Activated CD8-positive, alpha-beta memory T cell treated with anti-CD3 and anti-CD28 coated beads, Interleukin-2, amount 10 ng/mL, durations not matched to agents 7 days and 5 days (primary cell): ENCODE results near the gene MUC5AC. TPM values are rescaled to one million over a fixed set of nuclear protein-coding genes. Genes with fewer than 3 reads are reported as not detected.

Source experiments
- ATAC-seq: fragments of 150-1000 bp; cut with Tn5 transposase; one replicate; pipeline ENCODE4 v1.10.0; 2021; ENCODE audit warnings: moderate library complexity
- CTCF ChIA-PET: fragments of 350-600 bp; sonication (Branson Sonifier 250); formaldehyde crosslinking; loops from one replicate; lab custom pipeline; 2021; ENCODE audit warnings: antibody characterized with exemption; lab: Charles Lee
- DNase-seq: peaks from one replicate; pipeline ENCODE4 v3.0.0-alpha.2; 2020
- H3K27ac Mint-ChIP-seq: one replicate; pipeline ENCODE4 v1.8.0; 2021; ENCODE audit warnings: mild to moderate bottlenecking, mixed read lengths
- H3K27me3 Mint-ChIP-seq: one replicate; pipeline ENCODE4 v1.8.0; 2021; ENCODE audit warnings: mixed read lengths
- H3K36me3 Mint-ChIP-seq: one replicate; pipeline ENCODE4 v1.8.0; 2021; ENCODE audit warnings: mild to moderate bottlenecking, mixed read lengths
- H3K4me1 Mint-ChIP-seq: one replicate; pipeline ENCODE4 v1.8.0; 2021; ENCODE audit warnings: mixed read lengths
- H3K4me3 Mint-ChIP-seq: one replicate; pipeline ENCODE4 v1.8.0; 2021; ENCODE audit warnings: mild to moderate bottlenecking, moderate library complexity, mixed read lengths
- H3K9me3 Mint-ChIP-seq: one replicate; pipeline ENCODE4 v1.8.0; 2022; ENCODE audit warnings: low read depth, mixed read lengths
- total RNA-seq, 2 experiments: library from RNA; stranded (reverse); gene quantifications; one replicate each; pipeline ENCODE4 v1.2.3, GENCODE V29; 2021

Gene MUC5AC
- total RNA-seq, 2 experiments from 2014 or later: not detected

GRCh38 chr11:1220941-1221721 is 63.4 kb downstream of the MUC5AC start:
- Mint-ChIP-seq H3K4me1 (no peaks in the 10 kb centered on the region), H3K4me3 (no peak overlapping the region), H3K27ac (no peak overlapping the region), H3K9me3 (no peaks in the 10 kb centered on the region), H3K36me3 (no peaks in the 10 kb centered on the region), H3K27me3 (no peaks in the 10 kb centered on the region)
- ATAC-seq (no peak), DNase-seq (no peak)
- CTCF ChIA-PET: no interaction called here

GRCh38 chr11:1221848-1222311 is 64.1 kb downstream of the MUC5AC start:
- ATAC-seq: no peak
- Mint-ChIP-seq H3K27ac (no peak overlapping the region), H3K9me3 (no peaks in the 10 kb centered on the region), H3K27me3 (no peaks in the 10 kb centered on the region), H3K36me3 (no peaks in the 10 kb centered on the region), H3K4me1 (no peaks in the 10 kb centered on the region), H3K4me3 (no peak overlapping the region)
- no peak for DNase-seq
- CTCF ChIA-PET: no interaction called here

GRCh38 chr11:1222491-1223345 is 65.0 kb downstream of the MUC5AC start, which contains the start of gene MUC5B:
Gene MUC5B, plus strand, starts transcription at chr11:1223066. Its CDS starts 58 bp downstream, at chr11:1223124.
- Mint-ChIP-seq H3K27me3 (no peaks in the 10 kb centered on the region), H3K27ac (no peak within 1 kb of the TSS), H3K9me3 (no peaks in the 10 kb centered on the region), H3K36me3 (no peaks in the 10 kb centered on the region), H3K4me3 (no peak within 1 kb of the TSS), H3K4me1 (no peaks in the 10 kb centered on the region)
- ATAC-seq (no peak), DNase-seq (no peak)
- CTCF ChIA-PET: no interaction called here

GRCh38 chr11:1223346-1224110 is 65.8 kb downstream of the MUC5AC start:
- H3K4me1 Mint-ChIP-seq: no peaks in the 10 kb centered on the region
- ATAC-seq: no peak
- CTCF ChIA-PET: no interaction called here
- no peak for DNase-seq
- no peaks in the 10 kb centered on the region for H3K9me3 Mint-ChIP-seq
- H3K27me3 Mint-ChIP-seq: no peaks in the 10 kb centered on the region
- no peak overlapping the region for H3K27ac Mint-ChIP-seq
- no peak overlapping the region for H3K4me3 Mint-ChIP-seq
- no peaks in the 10 kb centered on the region for H3K36me3 Mint-ChIP-seq

- Mint-ChIP-seq H3K4me1 (no peaks in the 10 kb centered on the region), H3K27me3 (no peaks in the 10 kb centered on the region), H3K36me3 (no peaks in the 10 kb centered on the region), H3K4me3 (no peak overlapping the region), H3K9me3 (no peaks in the 10 kb centered on the region), H3K27ac (no peak overlapping the region)
- ATAC-seq (no peak), DNase-seq (no peak)
- CTCF ChIA-PET: no interaction called here
Observed at GRCh38 chr11:1224111-1224490, 66.3 kb downstream of the MUC5AC start.

- CTCF ChIA-PET: interaction anchor here (0.9 to 1.3 kb wide), 2 partner anchors 20 to 370 kb away, joined by 3 read pairs; no protein-coding TSS in a partner anchor
- ATAC-seq (no peak), DNase-seq (no peak)
- no peaks in the 10 kb centered on the region for H3K36me3 Mint-ChIP-seq
- H3K27ac Mint-ChIP-seq: no peak overlapping the region
- no peak overlapping the region for H3K4me3 Mint-ChIP-seq
- H3K9me3 Mint-ChIP-seq: no peaks in the 10 kb centered on the region
- no peaks in the 10 kb centered on the region for H3K4me1 Mint-ChIP-seq
- no peaks in the 10 kb centered on the region for H3K27me3 Mint-ChIP-seq
Observed at GRCh38 chr11:1224491-1225385, 67.0 kb downstream of the MUC5AC start.

- Mint-ChIP-seq H3K4me1 (no peaks in the 10 kb centered on the region), H3K27me3 (no peaks in the 10 kb centered on the region), H3K27ac (no peak overlapping the region), H3K4me3 (no peak overlapping the region), H3K36me3 (no peaks in the 10 kb centered on the region), H3K9me3 (no peaks in the 10 kb centered on the region)
- ATAC-seq: no peak
- DNase-seq: no peak
- CTCF ChIA-PET: interaction anchor here (0.9 to 1.3 kb wide), 2 partner anchors 21 to 369 kb away, joined by 3 read pairs; no protein-coding TSS in a partner anchor
Observed at GRCh38 chr11:1225386-1226225, 67.9 kb downstream of the MUC5AC start.

GRCh38 chr11:1226226-1226985 is 68.7 kb downstream of the MUC5AC start:
- Mint-ChIP-seq H3K4me1 (no peaks in the 10 kb centered on the region), H3K36me3 (no peaks in the 10 kb centered on the region), H3K9me3 (no peaks in the 10 kb centered on the region), H3K4me3 (no peak overlapping the region), H3K27me3 (no peaks in the 10 kb centered on the region), H3K27ac (no peak overlapping the region)
- CTCF ChIA-PET: no interaction called here
- DNase-seq (no peak), ATAC-seq (no peak)

GRCh38 chr11:1226986-1227550 is 69.3 kb downstream of the MUC5AC start:
- DNase-seq: no peak
- no peaks in the 10 kb centered on the region for H3K36me3 Mint-ChIP-seq
- no peak overlapping the region for H3K27ac Mint-ChIP-seq
- H3K4me1 Mint-ChIP-seq: no peaks in the 10 kb centered on the region
- H3K4me3 Mint-ChIP-seq: no peak overlapping the region
- H3K27me3 Mint-ChIP-seq: no peaks in the 10 kb centered on the region
- CTCF ChIA-PET: no interaction called here
- ATAC-seq: no peak
- H3K9me3 Mint-ChIP-seq: no peaks in the 10 kb centered on the region

GRCh38 chr11:1227551-1228100 is 69.9 kb downstream of the MUC5AC start:
- no peak for ATAC-seq
- H3K27me3 Mint-ChIP-seq: no peaks in the 10 kb centered on the region
- H3K9me3 Mint-ChIP-seq: no peaks in the 10 kb centered on the region
- H3K4me1 Mint-ChIP-seq: no peaks in the 10 kb centered on the region
- no peak for DNase-seq
- H3K36me3 Mint-ChIP-seq: no peaks in the 10 kb centered on the region
- CTCF ChIA-PET: no interaction called here
- H3K27ac Mint-ChIP-seq: no peak overlapping the region
- H3K4me3 Mint-ChIP-seq: no peak overlapping the region
